A172 (cell line): ENCODE measurements around the gene PPM1N. TPM values are rescaled to one million over a fixed set of nuclear protein-coding genes. Genes with fewer than 3 reads are reported as not detected.
A peak's percentile ranks its signal among the peaks of the same experiment; 100 is the strongest.

Experiments
- DNase-seq: peaks from one replicate; pipeline ENCODE4 v3.0.0-alpha.2; 2015; ENCODE audit warnings: low spot score
- total RNA-seq: library from RNA; depleted of rRNA; stranded (reverse); fragments of >200 nt; shearing (Covaris generic); gene quantifications from 2 replicates; pipeline ENCODE4 v1.2.3, GENCODE V29; 2014; rRNA removed

PPM1N gene
- total RNA-seq = 0.31 and 3.6 TPM in 2 replicates

- DNase-seq = no peak
These were observed at the start of gene PPM1N for GRCh38 chr19:45498411-45499195. Gene PPM1N, plus strand, starts transcription at chr19:45498443. Its CDS starts 30 bp downstream, at chr19:45498473.

- DNase-seq = no peak
These were observed 49.4 kb upstream of the PPM1N start for GRCh38 chr19:45448887-45449299.

DNA sequence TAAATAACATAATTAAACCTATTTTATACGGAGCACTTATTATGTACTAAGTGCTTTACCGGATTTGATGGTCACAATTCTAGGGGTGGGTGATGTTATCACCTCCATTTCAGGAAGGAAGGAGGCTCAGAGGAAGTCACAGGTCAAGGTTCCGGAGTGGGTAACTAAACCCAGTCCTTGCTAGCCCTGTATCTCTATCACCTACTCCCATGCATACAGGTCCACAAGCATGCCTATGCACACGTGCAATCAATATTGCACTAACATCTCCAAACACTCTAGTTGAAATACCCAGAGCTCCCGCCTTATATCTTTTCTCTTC lies 48.3 kb upstream of the PPM1N start:
- no peak for DNase-seq

GRCh38 chr19:45451131-45451849 lies 47.0 kb upstream of the PPM1N start:
- no peak for DNase-seq

GRCh38 chr19:45451850-45452387 lies 46.3 kb upstream of the PPM1N start:
- no peak for DNase-seq

- DNase-seq = peak; percentile 96
These were observed 42.3 kb upstream of the PPM1N start for GRCh38 chr19:45455707-45456499.

GRCh38 chr19:45456500-45456815 lies 41.8 kb upstream of the PPM1N start:
- no peak for DNase-seq

- no peak for DNase-seq
These were observed 40.5 kb upstream of the PPM1N start for GRCh38 chr19:45457776-45458175.

DNA sequence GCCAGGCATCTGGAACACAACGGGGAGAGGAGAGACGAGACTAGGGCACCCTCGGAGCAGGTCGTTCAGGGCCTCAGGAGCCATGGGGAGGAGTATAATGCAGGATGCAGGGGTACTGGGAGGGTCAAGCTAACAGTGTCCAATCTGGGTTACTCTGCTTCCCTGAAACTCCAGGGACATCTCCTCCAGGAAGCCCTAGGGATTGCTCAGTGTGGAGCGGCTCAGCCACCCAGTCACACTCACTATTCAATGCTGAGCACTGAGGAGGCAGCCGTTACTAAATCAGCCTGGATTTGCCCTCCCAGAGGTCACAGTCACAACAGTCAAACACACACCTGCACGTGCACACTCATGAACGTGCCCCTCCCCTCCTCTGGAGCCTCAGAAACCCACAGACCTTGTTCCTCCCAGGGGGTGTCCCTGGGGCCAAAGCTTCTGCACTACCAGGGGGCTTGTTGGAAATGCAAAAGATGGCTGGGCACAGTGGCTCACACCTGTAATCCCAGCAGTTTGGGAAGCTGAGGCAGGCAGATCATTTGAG lies 37.4 kb upstream of the PPM1N start:
- no peak for DNase-seq

- no peak for DNase-seq
These were observed 36.1 kb upstream of the PPM1N start for GRCh38 chr19:45462174-45462573.

GRCh38 chr19:45463241-45463640 lies 35.0 kb upstream of the PPM1N start:
- no peak for DNase-seq

- DNase-seq = no peak
These were observed 34.0 kb upstream of the PPM1N start for GRCh38 chr19:45464274-45464673.

- DNase-seq = no peak
These were observed 33.3 kb upstream of the PPM1N start for GRCh38 chr19:45464852-45465441.

DNA sequence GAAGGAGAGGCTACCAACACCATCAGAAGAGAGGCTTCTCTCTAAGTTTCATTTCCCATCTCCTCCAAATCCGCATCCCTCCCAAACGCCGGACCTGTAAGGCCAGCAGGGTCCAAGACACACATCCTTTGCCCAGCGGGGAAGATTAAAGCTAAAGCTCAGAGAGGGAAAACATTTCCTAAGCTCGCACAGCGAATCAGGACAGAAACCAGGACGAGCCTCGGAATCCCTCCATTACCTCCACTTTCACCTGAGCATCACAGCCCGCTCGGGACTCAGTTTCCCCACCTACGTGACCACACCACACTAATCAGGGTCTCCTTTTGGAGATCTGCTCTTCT lies 31.2 kb upstream of the PPM1N start:
- DNase-seq = no peak

DNA sequence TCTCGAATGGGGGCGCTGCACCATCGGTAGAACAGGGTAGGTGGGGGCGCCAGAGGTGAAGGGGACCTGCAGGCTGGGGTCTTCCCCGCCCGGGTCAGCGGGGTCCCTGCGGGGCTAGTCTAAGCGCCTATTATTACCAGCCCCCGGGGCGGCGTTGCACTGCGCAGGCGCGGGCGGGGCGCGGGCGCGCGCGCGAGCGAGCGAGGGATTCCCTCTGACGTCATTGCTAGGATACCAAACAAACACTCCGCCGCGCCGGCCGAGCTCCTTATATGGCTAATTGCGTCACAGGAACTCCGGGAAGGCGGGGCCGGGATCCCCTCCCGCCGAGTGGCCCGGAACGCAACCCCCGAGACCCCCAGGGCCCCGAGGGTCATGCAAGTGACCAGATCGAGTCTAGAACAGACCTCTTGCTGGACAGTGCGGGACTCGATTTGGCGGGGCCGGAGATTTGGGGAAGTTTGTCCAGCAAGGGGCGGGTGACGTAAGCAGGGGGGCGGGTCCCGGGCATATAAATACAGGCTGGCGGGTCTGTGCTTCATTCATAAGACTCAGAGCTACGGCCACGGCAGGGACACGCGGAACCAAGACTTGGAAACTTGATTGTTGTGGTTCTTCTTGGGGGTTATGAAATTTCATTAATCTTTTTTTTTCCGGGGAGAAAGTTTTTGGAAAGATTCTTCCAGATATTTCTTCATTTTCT lies 30.6 kb upstream of the PPM1N start, which contains the start of gene FOSB:
TSS of gene FOSB (plus strand) at position 541 of the 703 bp plus-strand sequence. CDS start 591 bp downstream, outside the sequence.
- peak; percentile 77 for DNase-seq

GRCh38 chr19:45468159-45468651 lies 30.0 kb upstream of the PPM1N start:
- no peak for DNase-seq

GRCh38 chr19:45468803-45469131 lies 29.5 kb upstream of the PPM1N start:
- DNase-seq = no peak

DNA sequence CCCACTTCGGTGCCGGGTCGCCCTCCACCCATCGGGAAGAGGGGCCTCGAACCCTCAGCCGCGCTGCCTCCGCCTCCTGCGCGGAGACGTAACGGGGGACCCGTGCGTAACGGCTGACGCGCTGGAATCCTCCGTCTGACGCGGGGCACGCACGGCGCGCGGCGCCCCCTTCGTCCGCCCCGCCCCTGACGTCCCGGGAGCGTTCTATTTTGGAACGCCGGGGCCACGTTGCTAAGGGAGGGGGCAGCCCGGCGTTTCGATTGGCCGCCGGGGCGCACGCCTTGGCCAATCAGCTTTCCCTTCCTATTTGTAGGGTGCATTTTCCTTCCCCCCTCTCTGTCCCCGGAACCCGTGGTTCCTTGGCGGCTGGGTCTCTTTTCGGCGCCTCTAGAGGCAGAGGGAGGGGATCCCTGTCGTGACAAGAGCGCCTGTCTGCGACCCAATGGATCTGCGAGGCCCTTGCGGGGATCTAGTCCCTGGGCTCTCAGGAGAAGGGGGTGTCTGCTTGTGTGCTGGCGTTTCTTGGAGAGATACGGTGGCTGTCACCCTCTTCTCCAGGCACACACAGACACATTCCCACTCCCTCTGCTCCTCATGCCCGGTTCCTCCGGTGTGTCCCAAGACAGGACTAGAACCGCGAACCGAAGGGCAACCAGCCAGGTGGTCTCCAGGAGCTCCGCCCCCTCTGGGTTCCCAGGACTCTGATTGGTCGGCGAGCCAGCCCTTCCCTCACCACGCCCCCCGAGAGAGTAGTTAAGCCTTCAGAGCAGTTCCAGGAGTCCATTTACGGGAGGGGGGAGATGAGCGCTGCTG lies 28.9 kb upstream of the PPM1N start:
- DNase-seq = peak; percentile 72

DNA sequence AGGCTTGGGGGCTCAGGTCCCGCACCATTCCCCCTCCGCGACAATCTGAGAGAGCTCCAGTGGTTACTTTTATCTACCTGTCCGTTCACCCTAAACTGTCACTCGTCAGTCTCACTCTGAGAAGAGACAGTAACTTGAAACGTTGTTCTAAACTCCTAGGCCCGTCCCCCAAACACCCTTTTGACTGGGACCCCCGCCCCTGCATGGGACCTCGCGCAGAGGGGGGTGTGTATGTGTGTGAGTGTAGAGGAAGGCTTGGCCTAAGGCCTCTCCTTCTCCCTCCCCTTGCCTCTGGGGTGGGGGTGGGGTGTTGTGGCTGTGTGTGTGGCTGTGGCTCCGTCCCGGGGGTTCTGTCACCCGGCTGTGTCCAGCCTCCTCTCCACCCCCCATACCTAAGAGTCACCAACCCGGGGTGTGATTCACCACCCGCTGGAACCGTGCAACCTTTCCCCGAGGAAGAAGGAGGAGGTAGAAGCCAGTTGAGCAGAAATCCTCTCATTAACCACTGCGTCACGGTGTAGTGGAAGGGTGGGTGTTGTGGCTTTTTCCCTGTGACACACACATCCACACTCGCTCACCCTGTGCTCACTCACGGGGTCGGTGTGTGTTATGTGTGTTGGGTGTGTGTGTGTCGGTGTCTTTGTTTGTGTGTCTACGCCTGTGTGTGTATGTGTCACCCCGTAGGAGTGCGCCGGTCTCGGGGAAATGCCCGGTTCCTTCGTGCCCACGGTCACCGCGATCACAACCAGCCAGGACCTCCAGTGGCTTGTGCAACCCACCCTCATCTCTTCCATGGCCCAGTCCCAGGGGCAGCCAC lies 28.1 kb upstream of the PPM1N start:
- DNase-seq = peak; percentile 13
